ENCODE measurements around the gene JAM3. TPM values are rescaled to one million over a fixed set of nuclear protein-coding genes. Genes with fewer than 3 reads are reported as not detected.

The JAM3 gene
- total and polyA plus RNA-seq, 2 donors (not counting 1 experiment from before 2014, with no cell fraction given), result 13.5 to 29.6 TPM

DNA sequence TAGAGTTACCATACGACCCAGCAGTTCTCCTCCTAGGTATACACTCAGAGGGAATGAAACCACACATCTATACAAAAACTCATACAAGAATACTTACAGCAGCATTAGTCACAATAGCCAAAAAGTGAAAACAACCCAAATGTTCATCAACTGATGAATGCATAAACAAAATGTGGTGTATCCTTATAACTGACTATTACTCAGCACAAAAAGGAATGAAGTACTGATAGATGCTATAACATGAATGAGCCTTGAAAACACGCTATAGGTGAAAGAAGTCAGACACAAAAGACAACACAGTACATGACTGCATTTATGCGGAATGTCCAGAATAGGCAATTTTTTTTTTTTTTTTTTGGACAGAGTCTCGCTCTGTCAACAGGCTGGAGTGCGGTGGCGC, 131.8 kb downstream of the JAM3 start:
- H3K27ac ChIP-seq (ENCODE audit: low read length in 2 of 2), result no peak overlapping the region
- H3K9ac ChIP-seq (ENCODE audit: low read length), result no peak overlapping the region
- no peak overlapping the region for H3K4me2 ChIP-seq (replicated peaks; ENCODE audit: low read depth, low read length, poor library complexity, severe bottlenecking)
- H3K79me2 ChIP-seq (ENCODE audit: control insufficient read depth, insufficient read depth, low read length), result no peaks in the 10 kb centered on the region
- Mint-ChIP-seq H3K4me3 (no peak overlapping the region), H3K4me1 (no peaks in the 10 kb centered on the region), H3K27me3 (no peaks in the 10 kb centered on the region), H3K27ac (no peak overlapping the region), H3K9me3 (ENCODE audit: insufficient read depth) (no peaks in the 10 kb centered on the region)
- no peak for TF ChIP-seq CTCF (IDR thresholded peaks at IDR 0.05)
- TF ChIP-seq EZH2 (IDR thresholded peaks at IDR 0.05; ENCODE audit: borderline replicate concordance, insufficient read depth, low read depth, low read length, poor library complexity, severe bottlenecking), result no peak
- ATAC-seq (ENCODE audit: low read depth) (no peak), DNase-seq (no peak)
- CTCF ChIA-PET, result interaction anchor here (1.0 kb wide), 1 partner anchor 20 kb away, joined by 4 read pairs; no protein-coding TSS in a partner anchor
- no peak overlapping the region for H3K4me3 ChIP-seq (ENCODE audit: control extremely low read depth in 1 of 5, extremely low read depth in 1 of 5, insufficient read depth in 1 of 5, low read depth in 2 of 5, low read length in 4 of 5)
- no peak overlapping the region for H2AFZ ChIP-seq (ENCODE audit: insufficient read depth, low read depth, low read length, poor library complexity, severe bottlenecking)
- WGBS (ENCODE audit: insufficient coverage), result 100% methylated on average over 2 of the region's 6 CpGs
- POLR2A ChIA-PET, result no interaction called here
- no peaks in the 10 kb centered on the region for H3K4me1 ChIP-seq (ENCODE audit: control insufficient read depth in 2 of 2, insufficient read depth in 2 of 2, low read length in 2 of 2)
- no peaks in the 10 kb centered on the region for H4K20me1 ChIP-seq (ENCODE audit: control insufficient read depth, insufficient read depth, low read length, poor library complexity, severe bottlenecking)
- H3K36me3 ChIP-seq (replicated peaks in 1 of 2; ENCODE audit: control extremely low read depth in 1 of 2, control insufficient read depth in 1 of 2, extremely low read depth in 1 of 2, insufficient read depth in 2 of 2, low read length in 1 of 2), result peaks cover 6 to 28% of the 10 kb centered on the region in 2 experiments
- no peaks in the 10 kb centered on the region for H3K27me3 ChIP-seq (replicated peaks in 1 of 4; ENCODE audit: control extremely low read depth in 1 of 4, control insufficient read depth in 3 of 4, insufficient read depth in 4 of 4, low read length in 3 of 4)
- H3K9me3 ChIP-seq (ENCODE audit: control extremely low read depth in 1 of 3, control insufficient read depth in 2 of 3, insufficient read depth in 1 of 3, low read length in 2 of 3), result no peaks in the 10 kb centered on the region
- intact Hi-C loops (cut with micrococcal nuclease), result no loop called here

Other genes with a start within 250 kb of the JAM3 start
- not detected in 2 replicates for gene SPATA19, start 223.6 kb upstream of the JAM3 start, total RNA-seq
- not detected in 2 replicates for gene SPATA19, start 223.6 kb upstream of the JAM3 start, polyA plus RNA-seq
- 0.37 and 0.85 TPM in 2 replicates for gene IGSF9B, start 112.1 kb upstream of the JAM3 start, total RNA-seq
- 0.07 and 0.15 TPM in 2 replicates for gene IGSF9B, start 112.1 kb upstream of the JAM3 start, polyA plus RNA-seq
- gene NCAPD3, start 154.9 kb downstream of the JAM3 start, total RNA-seq, result 32.2 and 34.2 TPM in 2 replicates
- 12.9 and 15.5 TPM in 2 replicates for gene NCAPD3, start 154.9 kb downstream of the JAM3 start, polyA plus RNA-seq
- gene VPS26B, start 155.6 kb downstream of the JAM3 start, total RNA-seq, result 35.3 and 38.5 TPM in 2 replicates
- 13.6 and 14.7 TPM in 2 replicates for gene VPS26B, start 155.6 kb downstream of the JAM3 start, polyA plus RNA-seq
- gene THYN1, start 184.3 kb downstream of the JAM3 start, total RNA-seq, result 35.7 and 38.4 TPM in 2 replicates
- gene THYN1, start 184.3 kb downstream of the JAM3 start, polyA plus RNA-seq, result 30.1 and 36.3 TPM in 2 replicates
- gene ACAD8, start 184.5 kb downstream of the JAM3 start, total RNA-seq, result 33.6 and 35.6 TPM in 2 replicates
- gene ACAD8, start 184.5 kb downstream of the JAM3 start, polyA plus RNA-seq, result 26.5 and 37.9 TPM in 2 replicates
- gene GLB1L3, start 207.3 kb downstream of the JAM3 start, total RNA-seq, result not detected in 2 replicates
- 0.06 TPM in 1 of 2 replicates, not detected in the other for gene GLB1L3, start 207.3 kb downstream of the JAM3 start, polyA plus RNA-seq

All from B cell (primary cell).